Measurements from ENCODE around the gene SNRNP35.

- TF ChIP-seq REST (IDR thresholded peaks at IDR 0.05; ENCODE audit: insufficient read depth in 1 of 2, low read depth in 2 of 2, low read length in 2 of 2) (no peak), POLR2AphosphoS5 (IDR thresholded peaks at IDR 0.05; ENCODE audit: low read depth, low read length) (no peak)
Measured at GRCh38 chr12:123410041-123410412, 47.9 kb upstream of the SNRNP35 start.
